GM18498 (cell line): ENCODE data around the gene HS6ST1.
A peak's percentile ranks its signal among the peaks of the same experiment; 100 is the strongest.

ENCODE experiments used
- ATAC-seq: cut with Tn5 transposase; IDR thresholded peaks from one replicate; pipeline ENCODE4 v1.9.1; 2021; ENCODE audit warnings: mild to moderate bottlenecking, moderate library complexity; ENCODE audit not compliant: unreplicated experiment

HS6ST1 gene

GRCh38 chr2:128311216-128311754, 7.4 kb downstream of the HS6ST1 start:
- no peak for ATAC-seq

GRCh38 chr2:128310761-128311160, 7.9 kb downstream of the HS6ST1 start:
- ATAC-seq, result no peak

GRCh38 chr2:128310094-128310716, 8.5 kb downstream of the HS6ST1 start:
- ATAC-seq, result no peak

GRCh38 chr2:128309280-128310093, 9.2 kb downstream of the HS6ST1 start:
- no peak for ATAC-seq

GRCh38 chr2:128308889-128309279, 9.8 kb downstream of the HS6ST1 start:
- no peak for ATAC-seq

- ATAC-seq, result no peak
These were observed 10.4 kb downstream of the HS6ST1 start for GRCh38 chr2:128308284-128308731.

- no peak for ATAC-seq
These were observed 11.1 kb downstream of the HS6ST1 start for GRCh38 chr2:128307595-128307994.

- ATAC-seq, result no peak
These were observed 11.7 kb downstream of the HS6ST1 start for GRCh38 chr2:128306931-128307460.

GRCh38 chr2:128306081-128306930, 12.4 kb downstream of the HS6ST1 start:
- ATAC-seq, result no peak

- peak; percentile 46 for ATAC-seq
These were observed 13.1 kb downstream of the HS6ST1 start for GRCh38 chr2:128305555-128306080.

- ATAC-seq, result no peak
These were observed 13.7 kb downstream of the HS6ST1 start for GRCh38 chr2:128304715-128305554.

GRCh38 chr2:128304330-128304714, 14.3 kb downstream of the HS6ST1 start:
- no peak for ATAC-seq

- ATAC-seq, result no peak
These were observed 14.8 kb downstream of the HS6ST1 start for GRCh38 chr2:128303911-128304310.

- ATAC-seq, result no peak
These were observed 15.4 kb downstream of the HS6ST1 start for GRCh38 chr2:128303095-128303791.

GRCh38 chr2:128302744-128303067, 16.0 kb downstream of the HS6ST1 start:
- ATAC-seq, result no peak

GRCh38 chr2:128302011-128302743, 16.5 kb downstream of the HS6ST1 start:
- ATAC-seq, result no peak

- ATAC-seq, result no peak
These were observed 17.1 kb downstream of the HS6ST1 start for GRCh38 chr2:128301501-128301966.

GRCh38 chr2:128301021-128301420, 17.6 kb downstream of the HS6ST1 start:
- ATAC-seq, result no peak
